GM18519 (cell line): ENCODE measurements around the gene GPR150.

Source experiments
- ATAC-seq: cut with Tn5 transposase; IDR thresholded peaks from one replicate; pipeline ENCODE4 v1.9.1; 2021; ENCODE audit warnings: mild to moderate bottlenecking, moderate library complexity; ENCODE audit not compliant: unreplicated experiment, low FRiP score

Gene GPR150

DNA sequence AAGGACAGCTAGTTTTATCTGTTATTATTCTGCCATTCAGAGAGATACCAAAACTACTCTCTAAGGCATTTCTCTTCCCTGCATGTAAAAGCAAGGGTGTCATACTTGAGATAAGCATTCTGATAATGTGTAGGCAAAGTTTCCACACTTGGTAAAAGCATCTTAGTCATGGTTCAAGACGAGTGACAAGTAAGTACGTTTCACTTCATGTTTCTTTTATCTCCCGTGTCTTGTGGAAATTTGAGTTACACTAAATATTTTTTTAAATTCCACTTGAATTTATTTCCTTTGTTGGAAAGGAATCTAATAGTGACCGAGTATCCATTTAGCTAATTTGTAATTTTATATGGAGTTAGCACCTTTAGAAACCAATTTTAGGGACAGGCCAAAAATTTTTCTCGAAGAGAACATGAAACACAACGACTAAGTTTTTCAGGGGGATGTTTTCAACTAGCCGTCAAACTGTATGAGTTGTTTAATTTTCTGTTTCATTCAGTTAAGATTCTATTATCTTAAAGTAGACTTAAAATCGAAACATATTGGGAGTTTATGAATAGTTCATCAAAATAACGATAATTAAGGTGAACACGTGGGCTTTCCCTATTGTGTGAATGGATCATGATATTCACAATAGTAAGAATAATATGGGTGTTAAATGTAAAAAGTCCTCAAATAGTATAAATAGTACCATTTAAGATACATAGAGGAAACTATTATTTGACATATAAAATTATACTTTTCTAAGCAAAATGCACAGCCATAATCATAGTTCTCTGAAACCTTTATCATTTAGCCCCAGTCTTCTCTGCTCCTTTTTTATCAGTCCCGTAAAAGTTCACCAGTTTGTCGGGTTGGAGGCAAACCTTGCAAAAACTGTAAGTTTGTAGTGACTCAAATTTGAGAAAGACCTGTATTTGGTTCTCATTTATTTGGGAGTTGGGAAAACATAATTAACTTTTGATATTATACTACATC, 28.3 kb downstream of the GPR150 start:
- no peak for ATAC-seq

DNA sequence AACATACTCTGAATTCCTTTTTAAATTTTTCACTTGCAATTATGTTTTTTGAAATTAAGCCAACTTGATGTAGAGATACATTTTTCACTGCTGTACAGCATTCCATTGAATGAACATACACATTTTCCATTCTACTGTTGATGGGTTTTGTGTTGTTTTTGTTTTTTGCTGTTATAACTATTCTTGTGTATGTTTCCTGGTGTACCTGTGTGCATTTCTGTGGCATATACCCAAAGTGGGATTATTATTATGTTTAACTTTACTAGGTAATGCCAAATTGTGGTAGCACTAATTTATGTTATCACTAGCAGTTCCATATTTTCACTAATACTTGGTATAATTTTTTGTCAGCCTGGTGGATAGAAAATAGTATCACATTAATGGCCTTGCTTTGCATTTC, 29.4 kb downstream of the GPR150 start:
- no peak for ATAC-seq

DNA sequence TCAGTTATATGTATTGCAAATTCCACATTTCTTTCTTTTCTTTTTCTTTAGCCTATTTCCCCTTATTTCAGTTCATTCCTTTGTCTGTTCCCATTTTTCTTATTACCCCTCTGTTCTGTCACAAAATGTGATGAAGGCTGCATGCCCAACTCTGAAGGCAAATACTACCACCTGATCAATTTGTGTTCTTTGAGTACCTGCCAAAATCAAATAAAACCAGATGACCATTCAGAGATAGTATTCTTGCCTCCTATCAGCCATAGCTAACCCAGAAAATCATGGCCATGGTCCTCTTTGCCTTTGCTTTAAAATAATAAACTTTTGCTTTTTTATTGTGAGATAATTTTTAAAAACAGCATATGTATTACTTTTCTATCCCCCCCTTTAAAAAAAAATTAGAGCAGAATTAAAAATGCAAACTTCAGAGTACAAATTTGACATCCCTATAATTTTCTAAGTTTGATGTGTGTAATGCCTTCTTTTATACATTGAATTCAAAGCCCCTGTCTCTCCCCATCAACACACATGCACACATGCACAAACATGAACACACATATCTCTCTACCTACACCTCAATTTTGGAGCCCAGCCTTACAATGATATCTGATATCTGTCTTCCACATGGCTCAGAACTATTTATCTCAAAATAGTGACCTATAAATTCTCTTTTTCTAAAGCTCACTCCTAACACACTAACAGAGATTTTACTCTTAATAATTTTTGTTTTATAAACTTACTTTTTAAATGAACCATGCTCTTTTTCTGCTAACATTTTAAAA, 30.1 kb downstream of the GPR150 start:
- no peak for ATAC-seq

GRCh38 chr5:95652849-95653248, 33.0 kb downstream of the GPR150 start:
- ATAC-seq = no peak

- ATAC-seq = no peak
Observed at GRCh38 chr5:95654196-95654595, 34.3 kb downstream of the GPR150 start.

DNA sequence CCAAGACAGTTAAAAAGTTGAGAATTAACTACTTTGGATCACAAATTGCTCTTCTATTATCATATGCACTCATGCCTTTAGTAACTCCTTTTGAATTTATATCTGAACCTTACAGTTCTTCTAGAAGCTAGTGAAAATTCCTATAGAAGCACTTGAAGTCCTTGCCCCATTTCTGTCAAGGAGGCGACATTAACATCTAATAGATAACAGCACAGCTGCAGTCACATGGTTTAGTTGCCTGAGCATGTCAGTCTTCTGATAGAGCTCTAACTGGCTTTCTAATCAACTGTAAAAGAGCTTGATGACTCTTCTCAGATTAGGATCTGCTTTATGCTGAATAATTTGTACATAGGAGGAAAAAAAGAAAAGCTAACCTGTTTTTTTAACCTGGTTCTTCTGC, 35.7 kb downstream of the GPR150 start:
- no peak for ATAC-seq

DNA sequence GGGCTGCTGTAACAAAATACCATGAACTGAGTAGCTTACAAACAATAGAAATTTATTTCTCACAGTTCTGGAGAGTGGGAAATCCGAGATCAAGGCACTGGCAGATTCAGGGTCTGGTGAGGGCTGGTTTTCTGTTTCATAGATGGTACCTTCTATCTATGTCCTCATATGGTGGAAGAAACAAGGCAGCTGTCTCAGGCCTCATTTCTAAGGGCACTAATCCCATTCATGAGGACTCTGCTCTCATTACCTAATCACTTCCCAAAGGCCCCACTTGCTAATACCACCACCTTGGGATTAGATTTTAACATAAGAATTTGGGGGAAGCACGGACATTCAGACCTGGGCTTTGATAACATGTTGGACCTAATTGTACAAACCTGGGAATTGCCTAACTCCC, 40.2 kb downstream of the GPR150 start:
- ATAC-seq = no peak

- ATAC-seq = no peak
Observed at GRCh38 chr5:95662946-95663345, 43.1 kb downstream of the GPR150 start.

DNA sequence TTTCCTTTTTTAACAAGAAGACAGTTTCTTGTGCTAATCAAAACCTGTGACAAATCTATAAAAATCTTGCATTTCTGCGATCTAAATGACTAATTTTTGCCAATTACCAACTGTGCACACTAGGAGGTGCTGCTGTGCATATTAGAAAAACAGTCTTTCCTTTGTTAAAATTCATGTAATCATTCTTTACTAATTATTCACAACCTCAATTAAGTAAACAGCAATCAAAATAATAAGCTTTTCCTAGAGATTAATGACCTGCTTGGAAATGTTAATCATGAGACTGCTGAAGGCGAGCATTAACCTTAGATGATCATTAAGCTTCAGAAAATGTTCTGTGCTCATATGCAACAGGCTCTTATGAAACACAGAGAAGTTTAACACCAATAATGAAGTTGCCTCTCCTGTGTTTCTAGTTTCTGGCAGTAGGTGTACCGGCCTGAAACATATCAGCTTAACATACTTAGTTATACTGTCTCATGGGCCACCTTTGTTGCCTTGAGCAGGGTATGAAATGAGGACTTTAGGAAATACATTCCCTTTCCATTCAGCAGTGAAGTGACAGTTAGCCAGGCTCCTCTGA, 44.4 kb downstream of the GPR150 start:
- ATAC-seq = no peak

- ATAC-seq = no peak
Observed at GRCh38 chr5:95667061-95667618, 47.3 kb downstream of the GPR150 start.

DNA sequence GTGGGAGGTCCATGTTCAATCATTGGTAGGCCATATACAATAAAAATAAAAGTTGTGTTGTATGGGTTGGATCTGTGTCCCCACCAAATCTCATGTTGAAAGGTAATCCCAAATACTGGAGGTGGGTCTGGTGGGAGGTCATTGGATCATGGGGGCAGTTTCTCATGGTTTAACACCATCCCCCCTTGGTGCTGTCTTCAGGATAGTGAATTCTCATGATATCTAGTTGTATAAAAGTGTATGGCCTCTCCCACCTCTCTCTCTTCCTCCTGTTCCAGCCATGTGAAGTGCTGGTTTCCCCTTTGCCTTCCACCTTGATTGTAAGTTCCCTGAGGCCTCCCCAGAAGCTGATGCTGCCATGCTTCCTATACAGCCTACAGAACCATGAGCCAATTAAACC, 47.8 kb downstream of the GPR150 start:
- no peak for ATAC-seq

DNA sequence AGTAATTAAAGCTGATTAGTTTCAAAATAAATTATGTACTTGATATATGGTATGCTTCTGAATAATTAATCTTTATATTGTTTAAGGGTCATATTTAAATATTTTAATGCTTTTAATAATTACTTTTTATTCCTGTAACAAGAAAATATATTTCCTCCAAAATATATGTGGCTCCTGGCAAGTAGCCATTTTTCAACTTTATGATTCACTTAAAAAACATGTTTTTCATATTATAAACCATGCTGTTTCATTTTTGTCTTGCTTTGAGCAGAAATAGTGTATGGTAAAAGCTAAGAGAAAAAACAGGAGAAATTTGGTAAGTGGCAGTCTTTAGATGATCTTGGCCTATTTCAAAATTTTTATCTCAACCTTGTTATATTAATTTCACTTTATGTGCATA, 48.3 kb downstream of the GPR150 start:
- no peak for ATAC-seq

DNA sequence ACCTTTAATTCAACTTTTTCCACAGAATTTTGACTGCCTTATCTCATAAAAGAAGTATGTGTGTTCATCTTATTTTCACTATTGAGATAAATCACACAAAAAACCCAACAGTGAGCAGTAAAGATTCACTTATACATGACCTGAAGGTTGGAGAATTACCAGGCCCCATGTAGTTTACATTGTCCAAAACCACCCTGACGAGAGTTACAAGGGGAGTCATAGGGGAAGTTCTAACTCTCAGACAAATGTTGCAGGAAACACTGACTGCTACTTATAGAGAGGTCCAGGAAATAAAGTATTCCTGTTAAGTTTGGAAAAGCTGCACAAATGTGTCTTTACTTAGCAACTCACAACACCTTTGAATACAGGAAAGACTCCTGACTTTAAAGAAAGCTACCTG, 48.8 kb downstream of the GPR150 start:
- no peak for ATAC-seq

- ATAC-seq = no peak
Observed at GRCh38 chr5:95669540-95669939, 49.7 kb downstream of the GPR150 start.

DNA sequence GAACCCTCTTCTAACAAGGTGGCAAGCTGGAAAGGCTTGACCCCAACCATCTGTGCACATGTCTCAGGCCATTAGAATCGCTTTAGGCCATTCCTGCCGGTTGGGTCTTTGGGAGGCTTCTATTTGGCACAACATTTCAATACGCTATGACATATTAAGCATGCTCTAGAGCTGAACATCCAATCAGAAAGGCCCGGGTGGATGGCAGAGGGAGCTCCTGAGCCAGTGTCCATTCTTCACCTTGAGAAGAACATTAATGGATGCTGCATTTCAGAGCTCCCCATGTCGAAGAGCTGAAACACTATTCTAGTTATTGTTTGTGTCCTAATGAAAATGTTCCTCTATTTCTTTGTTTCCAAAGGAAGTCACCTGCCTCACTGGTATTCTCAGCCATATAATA, 50.1 kb downstream of the GPR150 start:
- no peak for ATAC-seq

DNA sequence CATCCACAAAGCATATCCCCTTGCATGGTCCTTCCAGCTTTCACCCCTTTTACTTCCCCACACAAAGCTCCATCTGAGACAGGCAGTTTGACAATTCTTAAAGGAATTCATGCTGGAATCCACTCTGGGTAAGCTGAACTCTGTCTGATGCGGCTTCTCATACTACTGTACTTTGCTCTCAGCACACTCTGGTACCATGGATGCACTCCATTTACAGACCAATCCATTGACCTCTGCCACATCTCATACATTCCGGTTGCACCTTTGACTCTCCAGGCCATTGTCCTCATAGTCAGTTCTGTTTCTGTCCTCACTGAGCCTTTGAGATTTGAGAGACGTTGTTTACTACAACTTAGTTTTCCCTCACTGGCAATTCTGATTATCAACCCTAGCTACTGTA, 50.7 kb downstream of the GPR150 start:
- no peak for ATAC-seq
